ENCODE data around the gene KLK4.

The KLK4 gene

GRCh38 chr19:50939596-50939995, 28.4 kb upstream of the KLK4 start:
- no peaks in the 10 kb centered on the region for H4K20me1 ChIP-seq (ENCODE audit: insufficient read depth)
- H3K27me3 ChIP-seq (ENCODE audit: insufficient read depth, low read depth): peaks cover 11% of the 10 kb centered on the region; the same call in 1 of the 2 replicates
- no peak for TF ChIP-seq CTCF (conservative IDR thresholded peaks at IDR 0.05; ENCODE audit: low read depth, low read length)
- H3K27ac ChIP-seq: no peak overlapping the region
- H3K9ac ChIP-seq: no peak overlapping the region
- no peak overlapping the region for H2AFZ ChIP-seq (ENCODE audit: low read depth)
- no peaks in the 10 kb centered on the region for H3K4me1 ChIP-seq (ENCODE audit: low read depth, poor library complexity, severe bottlenecking)
- H3K79me2 ChIP-seq (ENCODE audit: insufficient read depth, low read depth): no peaks in the 10 kb centered on the region
- H3K4me2 ChIP-seq: no peak overlapping the region
- H3K36me3 ChIP-seq (ENCODE audit: insufficient read depth): no peaks in the 10 kb centered on the region
- no peak overlapping the region for H3K4me3 ChIP-seq (IDR thresholded peaks at IDR 0.05; ENCODE audit: insufficient read depth, low read depth, low read length)

GRCh38 chr19:50933640-50934039, 22.4 kb upstream of the KLK4 start:
- H2AFZ ChIP-seq (ENCODE audit: low read depth): no peak overlapping the region
- H3K27ac ChIP-seq: no peak overlapping the region
- H3K79me2 ChIP-seq (ENCODE audit: insufficient read depth, low read depth): no peaks in the 10 kb centered on the region
- no peaks in the 10 kb centered on the region for H3K4me1 ChIP-seq (ENCODE audit: low read depth, poor library complexity, severe bottlenecking)
- no peaks in the 10 kb centered on the region for H3K36me3 ChIP-seq (ENCODE audit: insufficient read depth)
- H3K4me3 ChIP-seq (IDR thresholded peaks at IDR 0.05; ENCODE audit: insufficient read depth, low read depth, low read length): no peak overlapping the region
- no peak for TF ChIP-seq CTCF (conservative IDR thresholded peaks at IDR 0.05; ENCODE audit: low read depth, low read length)
- peaks cover 13% of the 10 kb centered on the region; the same call in 1 of the 2 replicates for H3K27me3 ChIP-seq (ENCODE audit: insufficient read depth, low read depth)
- no peaks in the 10 kb centered on the region for H4K20me1 ChIP-seq (ENCODE audit: insufficient read depth)
- H3K4me2 ChIP-seq: no peak overlapping the region
- no peak overlapping the region for H3K9ac ChIP-seq

GRCh38 chr19:50932690-50933083, 21.5 kb upstream of the KLK4 start:
- Histone ChIP-seq H3K4me3 (IDR thresholded peaks at IDR 0.05; ENCODE audit: insufficient read depth, low read depth, low read length) (no peak overlapping the region), H2AFZ (ENCODE audit: low read depth) (no peak overlapping the region), H3K9ac (no peak overlapping the region), H3K79me2 (ENCODE audit: insufficient read depth, low read depth) (no peaks in the 10 kb centered on the region), H3K27me3 (ENCODE audit: insufficient read depth, low read depth) (peaks cover 9% of the 10 kb centered on the region; the same call in 1 of the 2 replicates), H3K4me2 (no peak overlapping the region), H3K27ac (no peak overlapping the region), H3K36me3 (ENCODE audit: insufficient read depth) (no peaks in the 10 kb centered on the region), H4K20me1 (ENCODE audit: insufficient read depth) (no peaks in the 10 kb centered on the region), H3K4me1 (ENCODE audit: low read depth, poor library complexity, severe bottlenecking) (no peaks in the 10 kb centered on the region)
- TF ChIP-seq CTCF (conservative IDR thresholded peaks at IDR 0.05; ENCODE audit: low read depth, low read length): no peak

- Histone ChIP-seq H3K27ac (no peak overlapping the region), H3K36me3 (ENCODE audit: insufficient read depth) (no peaks in the 10 kb centered on the region), H3K27me3 (ENCODE audit: insufficient read depth, low read depth) (peaks cover 8% of the 10 kb centered on the region; the same call in 1 of the 2 replicates), H2AFZ (ENCODE audit: low read depth) (no peak overlapping the region), H3K4me3 (IDR thresholded peaks at IDR 0.05; ENCODE audit: insufficient read depth, low read depth, low read length) (no peak overlapping the region), H3K4me1 (ENCODE audit: low read depth, poor library complexity, severe bottlenecking) (no peaks in the 10 kb centered on the region), H3K79me2 (ENCODE audit: insufficient read depth, low read depth) (no peaks in the 10 kb centered on the region), H4K20me1 (ENCODE audit: insufficient read depth) (no peaks in the 10 kb centered on the region), H3K4me2 (no peak overlapping the region), H3K9ac (no peak overlapping the region)
- TF ChIP-seq CTCF (conservative IDR thresholded peaks at IDR 0.05; ENCODE audit: low read depth, low read length): no peak
Observed at GRCh38 chr19:50932018-50932689, 21.0 kb upstream of the KLK4 start.
